Thyroid gland (tissue), 4 donors: ENCODE results near the gene TFCP2.

Source experiments
- CTCF ChIP-seq, 6 experiments: fragments of 200-600 bp in 3 of 6; fragments of 450-650 bp in 3 of 6; sonication (generic) in 3 of 6; IDR thresholded peaks; one replicate each; pipeline ENCODE4 v1.5.1; 2016 to 2019; ENCODE audit warnings: antibody characterized with exemption in 6 of 6, mild to moderate bottlenecking in 2 of 6, inconsistent platforms in 1 of 6, moderate library complexity in 1 of 6
- POLR2A ChIP-seq, 2 donors: fragments of 450-650 bp; IDR thresholded peaks; one replicate each; pipeline ENCODE4 v1.6.1; 2017; ENCODE audit warnings: antibody characterized with exemption in 2 of 2, mild to moderate bottlenecking in 2 of 2, moderate library complexity in 1 of 2

GRCh38 chr12:51171884-51172514, 936 bp downstream of the TFCP2 start:
- TF ChIP-seq POLR2A (IDR thresholded peaks at IDR 0.05): no peak
- no peak for TF ChIP-seq CTCF (IDR thresholded peaks at IDR 0.05)
